NCI-H128 (cell line): ENCODE measurements around the gene SND1.

Source experiments
- DNase-seq: peaks from one replicate; lab custom pipeline; 2025; ENCODE audit not compliant: unreplicated experiment; lab: John Stamatoyannopoulos, UW

Gene SND1

GRCh38 chr7:127651556-127652332 lies at the start of gene SND1:
Gene SND1, plus strand, starts transcription at chr7:127652194. Its CDS starts 180 bp downstream, at chr7:127652374.
- peak; percentile 97 for DNase-seq

DNA sequence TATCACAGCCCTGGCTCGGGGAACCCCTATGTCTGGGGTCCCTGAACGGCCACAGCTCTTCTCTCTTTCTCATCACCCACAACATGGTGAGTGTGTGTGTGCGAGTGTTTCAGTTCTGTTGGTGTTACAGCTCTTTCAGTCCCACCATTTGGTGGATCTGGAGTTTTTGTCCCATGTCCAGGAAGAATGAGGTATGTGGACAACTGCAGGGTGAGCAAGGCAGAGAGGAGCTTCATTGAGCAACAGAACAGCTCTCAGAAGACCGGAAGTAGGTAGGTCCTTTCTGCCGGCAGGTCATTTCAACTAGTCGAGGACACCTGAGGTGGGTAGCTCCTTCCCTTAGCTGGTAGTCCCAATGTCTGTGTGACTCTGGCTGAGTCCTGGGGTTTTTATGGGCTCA lies 43.5 kb upstream of the SND1 start:
- no peak for DNase-seq

GRCh38 chr7:127609297-127609696 lies 42.7 kb upstream of the SND1 start:
- no peak for DNase-seq

- no peak for DNase-seq
Measured at GRCh38 chr7:127612263-127612662, 39.7 kb upstream of the SND1 start.

- no peak for DNase-seq
Measured at GRCh38 chr7:127616724-127617123, 35.3 kb upstream of the SND1 start.

DNA sequence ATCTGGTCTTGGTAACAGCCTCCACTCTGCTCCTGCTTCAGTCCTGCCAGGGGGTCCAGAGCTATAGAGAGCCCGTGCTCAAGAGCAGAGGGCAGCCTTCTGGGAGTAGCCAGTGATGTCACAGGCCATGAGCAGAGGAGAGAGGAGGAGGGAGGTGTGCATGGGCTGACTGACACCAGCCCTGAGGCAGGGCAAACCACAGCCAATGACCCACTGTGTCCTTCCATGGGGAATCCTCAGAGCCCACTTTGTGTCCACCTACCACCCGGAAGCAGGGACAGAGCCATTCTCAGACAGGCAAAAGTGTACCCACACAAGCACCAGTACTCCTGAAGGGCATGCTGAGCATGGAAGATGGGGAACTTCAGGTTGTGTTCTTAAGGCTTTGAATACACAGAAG lies 34.0 kb upstream of the SND1 start, which contains the start of gene PAX4:
Gene PAX4, minus strand, starts transcription at position 101 of the 400 bp plus-strand sequence. CDS start 2,214 bp downstream, outside the sequence.
- no peak for DNase-seq

- DNase-seq = no peak
Measured at GRCh38 chr7:127618775-127619174, 33.2 kb upstream of the SND1 start.

DNA sequence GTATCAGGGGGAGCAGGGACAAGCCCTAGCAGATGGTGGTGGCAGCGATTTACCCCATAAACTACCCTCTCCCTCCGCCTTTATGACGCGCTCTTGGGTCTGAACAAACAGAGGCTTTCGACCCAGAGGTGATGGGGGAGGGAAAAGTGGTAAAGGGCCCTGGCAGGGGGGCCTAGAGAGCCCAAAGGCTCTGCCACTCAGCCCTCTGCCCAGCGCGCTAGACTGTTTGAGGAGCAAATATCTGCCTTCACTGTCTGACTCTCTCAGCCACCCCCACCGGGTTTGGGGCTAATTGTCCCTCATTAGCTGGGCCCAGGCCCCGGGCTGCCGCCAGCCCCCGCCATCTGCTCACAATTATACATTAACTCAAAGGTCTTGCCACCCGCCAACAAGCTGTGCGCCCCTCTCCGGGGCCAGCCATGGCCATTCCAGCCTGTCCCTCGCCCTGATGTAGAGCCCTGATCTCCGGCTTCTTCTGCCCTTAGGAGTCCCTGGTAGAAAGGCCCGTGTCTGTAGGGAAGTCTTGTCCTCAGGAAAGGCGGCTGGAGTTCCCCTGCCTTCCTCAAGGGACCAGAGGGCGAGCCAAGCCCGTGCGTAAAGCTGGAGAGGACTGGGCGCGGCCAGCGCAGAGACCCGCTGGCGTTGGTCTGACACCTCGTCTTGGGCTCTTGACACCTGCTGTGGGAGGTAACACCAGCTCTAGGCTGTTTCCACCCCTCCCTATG lies 32.2 kb upstream of the SND1 start:
- no peak for DNase-seq

- no peak for DNase-seq
Measured at GRCh38 chr7:127620406-127621233, 31.4 kb upstream of the SND1 start.

DNA sequence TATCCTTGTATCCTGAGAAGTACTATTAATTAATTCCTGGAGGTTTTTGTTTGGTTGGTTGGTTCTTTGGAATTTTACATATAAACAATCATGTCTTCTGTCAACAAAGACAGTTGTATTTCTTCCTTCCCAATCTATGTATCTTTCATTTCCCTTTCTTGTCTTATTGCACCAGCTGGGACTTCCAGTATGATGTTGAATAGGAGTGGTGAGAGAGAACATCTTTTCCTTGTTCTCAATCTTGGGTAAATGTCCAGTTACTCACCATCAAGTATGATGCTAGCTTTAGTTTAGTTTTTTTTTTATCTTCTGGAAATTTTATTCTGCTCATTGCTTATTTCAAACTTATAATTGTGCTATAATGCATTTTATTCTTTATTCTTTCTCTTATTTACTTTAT lies 26.7 kb upstream of the SND1 start:
- no peak for DNase-seq

DNA sequence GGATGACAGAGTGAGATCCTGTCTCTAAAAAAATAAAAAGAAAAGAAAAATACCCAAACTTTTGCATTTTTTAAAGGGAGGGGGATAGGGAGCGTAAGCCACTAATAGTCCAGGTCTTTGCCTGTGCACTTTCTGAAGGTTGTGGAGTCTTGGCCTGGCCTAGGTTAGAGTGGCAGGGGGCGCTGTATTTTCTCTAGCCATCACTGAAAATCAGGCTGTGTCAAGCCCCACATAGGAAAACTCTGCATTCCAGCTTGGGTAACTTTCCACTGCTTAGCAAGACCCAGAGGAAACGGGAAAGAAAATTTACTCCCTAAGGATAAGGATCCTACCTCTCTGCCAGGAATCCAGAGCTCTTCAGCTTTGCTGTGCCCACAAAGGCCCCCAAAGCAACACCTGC lies 23.5 kb upstream of the SND1 start:
- DNase-seq = no peak

- no peak for DNase-seq
Measured at GRCh38 chr7:127629268-127629854, 22.6 kb upstream of the SND1 start.

- no peak for DNase-seq
Measured at GRCh38 chr7:127632276-127632910, 19.6 kb upstream of the SND1 start.

DNA sequence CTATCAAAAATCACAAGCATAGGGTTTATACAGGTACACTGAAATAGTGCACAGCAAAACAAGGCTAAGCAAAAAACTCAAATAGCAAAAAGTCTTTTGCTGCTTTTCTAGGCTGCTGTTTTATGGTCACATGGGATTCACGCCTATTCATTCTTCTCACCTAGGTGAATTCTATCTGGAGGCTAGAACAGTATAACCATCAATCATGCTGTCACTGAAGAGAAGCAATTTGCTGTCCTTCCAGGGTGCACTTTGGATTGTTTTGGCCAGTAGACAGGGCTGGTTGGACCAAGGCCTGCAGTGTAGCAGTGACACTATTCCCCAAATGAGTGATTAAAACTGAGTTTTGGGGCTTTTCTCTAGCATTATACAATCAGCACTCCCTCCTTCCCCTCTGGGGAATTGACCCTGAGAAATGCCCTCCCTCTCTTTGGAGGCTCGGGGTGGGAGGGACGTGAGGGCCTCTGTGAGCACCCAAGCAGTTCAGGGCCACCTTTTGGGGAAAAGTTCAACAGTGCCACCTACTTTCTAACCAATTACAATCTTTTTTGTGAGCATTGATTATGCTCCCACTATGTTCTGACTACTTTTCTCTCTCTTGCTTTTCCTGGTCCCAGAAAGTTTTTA lies 16.2 kb upstream of the SND1 start:
- no peak for DNase-seq

- no peak for DNase-seq
Measured at GRCh38 chr7:127638197-127638596, 13.8 kb upstream of the SND1 start.

GRCh38 chr7:127644484-127644883 lies 7.5 kb upstream of the SND1 start:
- DNase-seq = no peak

DNA sequence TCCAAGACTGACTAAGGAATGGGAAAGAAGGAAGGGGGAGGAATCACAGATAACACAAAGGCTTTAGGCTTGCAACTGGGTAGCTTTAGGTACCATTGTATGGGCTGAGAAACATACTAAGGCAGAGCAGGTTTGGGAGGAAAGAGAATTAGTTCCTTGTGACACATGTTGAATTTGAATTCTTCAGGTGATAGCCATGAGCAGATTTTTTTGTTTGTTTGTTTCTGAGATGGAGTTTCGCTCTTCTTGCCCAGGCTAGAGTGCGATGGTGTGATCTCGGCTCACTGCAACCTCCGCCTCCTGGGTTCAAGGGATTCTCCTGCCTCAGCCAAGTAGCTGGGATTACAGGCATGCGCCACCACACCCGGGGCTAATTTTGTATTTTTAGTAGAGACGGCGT lies 4.4 kb upstream of the SND1 start:
- no peak for DNase-seq

GRCh38 chr7:127648986-127649385 lies 3.0 kb upstream of the SND1 start:
- no peak for DNase-seq

- no peak for DNase-seq
Measured at GRCh38 chr7:127650847-127651555, 993 bp upstream of the SND1 start.
